Measurements from ENCODE around the gene TIE1. TPM values are rescaled to one million over a fixed set of nuclear protein-coding genes. Genes with fewer than 3 reads are reported as not detected.

TIE1 gene
- total and polyA plus RNA-seq, 12 donors = 5.0 to 49.8 (median 27.0) TPM

- no peak overlapping the region for H3K27ac ChIP-seq
- H3K9me3 ChIP-seq (replicated peaks in 1 of 3) = no peaks in the 10 kb centered on the region
- H3K4me3 ChIP-seq = no peak overlapping the region
- TF ChIP-seq POLR2A (IDR thresholded peaks at IDR 0.05) = no peak
- TF ChIP-seq CTCF (IDR thresholded peaks at IDR 0.05) = no peak
- H3K4me1 ChIP-seq (replicated peaks in 1 of 2) = peaks cover 0 to 9% of the 10 kb centered on the region in 2 donors
- H3K36me3 ChIP-seq (replicated peaks in 1 of 2) = no peaks in the 10 kb centered on the region
- WGBS, 4 donors = 77 to 98% (median 94%) methylated on average over 1 of the region's 1 CpG
- intact Hi-C loops (cut with DNase I) = no loop called here
- DNase-seq = no peak
- H3K27me3 ChIP-seq = no peaks in the 10 kb centered on the region
Measured at GRCh38 chr1:43327549-43328292, 26.9 kb downstream of the TIE1 start.

- no peaks in the 10 kb centered on the region for H3K27me3 ChIP-seq
- 22 to 38% (median 27%) methylated on average over 5 to 6 of the region's 6 CpGs for WGBS, 4 donors
- H3K27ac ChIP-seq = peak overlapping the region in 2 of 5 donors; percentile 32 to 68
- no peak overlapping the region for H3K4me3 ChIP-seq
- intact Hi-C loops (cut with DNase I) = no loop called here
- H3K36me3 ChIP-seq (replicated peaks in 1 of 2) = no peaks in the 10 kb centered on the region
- H3K4me1 ChIP-seq (replicated peaks in 1 of 2) = peaks cover 0 to 9% of the 10 kb centered on the region in 2 donors
- TF ChIP-seq POLR2A (IDR thresholded peaks at IDR 0.05) (no peak), CTCF (IDR thresholded peaks at IDR 0.05) (no peak)
- DNase-seq = peak in 6 of 7 donors; percentile 68 to 86 (median 72)
- no peaks in the 10 kb centered on the region for H3K9me3 ChIP-seq (replicated peaks in 1 of 3)
Measured at GRCh38 chr1:43329995-43330751, 29.4 kb downstream of the TIE1 start.

DNA sequence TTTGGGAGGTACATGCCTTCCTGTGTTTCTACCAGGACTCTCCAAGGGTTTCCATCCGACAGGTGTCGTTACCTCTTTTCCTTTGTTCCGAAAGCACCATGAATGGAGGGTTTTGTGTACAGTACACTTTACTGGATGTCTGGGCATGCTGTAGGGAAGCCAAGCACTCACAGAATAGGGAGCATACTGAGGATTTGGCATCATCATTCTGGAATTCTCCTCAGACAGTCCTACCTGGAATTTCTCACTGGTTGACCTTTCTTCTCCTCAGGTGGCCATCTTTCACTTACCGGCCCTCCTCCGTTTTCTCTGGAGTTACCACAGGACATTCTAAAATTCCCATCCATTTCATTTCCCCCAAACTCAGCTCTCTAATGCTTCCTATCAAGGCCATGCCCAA lies 30.9 kb downstream of the TIE1 start:
- TF ChIP-seq CTCF (IDR thresholded peaks at IDR 0.05) = no peak
- no peak for TF ChIP-seq POLR2A (IDR thresholded peaks at IDR 0.05)
- intact Hi-C loops (cut with DNase I) = no loop called here
- H3K36me3 ChIP-seq (replicated peaks in 1 of 2) = no peaks in the 10 kb centered on the region
- no peaks in the 10 kb centered on the region for H3K27me3 ChIP-seq
- no peaks in the 10 kb centered on the region for H3K9me3 ChIP-seq (replicated peaks in 1 of 3)
- no peak overlapping the region for H3K27ac ChIP-seq
- H3K4me3 ChIP-seq = no peak overlapping the region
- no peak for DNase-seq
- peaks cover 0 to 9% of the 10 kb centered on the region in 2 donors for H3K4me1 ChIP-seq (replicated peaks in 1 of 2)
- 96 to 98% (median 97%) methylated on average over 5 of the region's 5 CpGs for WGBS, 4 donors

DNA sequence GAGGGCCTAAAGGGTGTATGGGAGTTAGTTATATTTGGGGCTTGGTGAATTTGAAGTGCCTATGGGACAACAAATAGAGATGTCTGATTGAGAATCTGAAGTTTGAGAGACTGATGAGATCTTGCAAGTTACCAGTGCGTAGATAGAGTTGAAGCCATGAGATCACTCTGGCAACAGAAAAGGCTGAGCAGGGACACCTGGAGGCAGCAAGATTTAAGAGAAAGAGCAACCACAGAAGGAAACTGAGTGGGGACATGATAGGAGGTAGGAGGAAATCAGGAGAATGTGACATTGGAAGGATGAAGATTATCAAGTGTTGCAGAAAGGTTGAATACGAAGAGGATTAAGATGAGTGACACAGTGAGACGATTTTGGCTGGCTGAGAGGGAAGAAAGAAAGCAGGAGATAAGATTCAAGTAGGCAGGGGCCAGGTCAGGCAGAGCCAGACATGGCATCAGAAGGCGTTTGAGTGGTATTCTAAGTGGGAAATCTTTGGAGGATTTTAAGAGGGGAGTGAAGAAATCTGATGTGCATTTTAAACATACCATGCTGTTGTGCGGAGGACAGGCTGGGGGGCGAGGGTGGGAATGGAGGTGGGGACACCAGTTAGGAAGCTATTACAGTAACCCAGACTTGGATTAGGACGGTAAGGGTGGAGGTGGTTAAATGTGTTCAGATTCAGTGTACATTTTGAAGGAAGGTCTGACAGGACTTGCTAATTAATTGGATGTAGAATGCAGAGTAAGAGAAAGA lies 33.8 kb downstream of the TIE1 start:
- Histone ChIP-seq H3K4me3 (no peak overlapping the region), H3K36me3 (replicated peaks in 1 of 2) (no peaks in the 10 kb centered on the region), H3K27me3 (no peaks in the 10 kb centered on the region), H3K9me3 (replicated peaks in 1 of 3) (no peaks in the 10 kb centered on the region), H3K27ac (no peak overlapping the region), H3K4me1 (replicated peaks in 1 of 2) (peaks cover 0 to 9% of the 10 kb centered on the region in 2 donors)
- 76 to 82% (median 77%) methylated on average over 7 of the region's 7 CpGs for WGBS, 4 donors
- no peak for DNase-seq
- intact Hi-C loops (cut with DNase I) = no loop called here
- TF ChIP-seq CTCF (IDR thresholded peaks at IDR 0.05) = no peak
- TF ChIP-seq POLR2A (IDR thresholded peaks at IDR 0.05) = no peak
